ENCODE data around the gene FBXO47.
"Not testable (repeated sequence)": the region's sequence is repeated elsewhere in the genome, so short reads cannot be mapped to it uniquely, and the experiment has no call there.

FBXO47 gene

DNA sequence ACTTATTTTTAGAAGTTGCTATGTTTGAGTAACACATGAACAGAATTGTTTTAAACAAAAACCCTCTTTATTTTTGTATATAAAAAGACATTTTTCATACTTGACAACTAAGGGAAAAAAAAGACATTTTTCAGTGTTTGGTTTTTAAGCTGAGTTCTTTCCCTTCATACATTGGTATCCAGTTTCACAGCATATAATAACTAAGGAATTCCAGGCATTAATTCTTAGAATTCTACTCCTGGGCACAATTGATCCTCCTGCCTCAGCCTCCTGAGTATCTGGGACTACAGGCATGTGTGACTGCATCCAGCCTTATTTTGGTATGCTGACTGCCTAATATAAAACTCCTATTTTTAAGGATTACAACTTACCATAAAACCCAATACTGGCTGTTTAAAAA is 8.4 kb downstream of the FBXO47 start:
- no peak overlapping the region for H3K4me3 ChIP-seq (ENCODE audit: low read depth, low read length)
- TF ChIP-seq, protein P1, sequence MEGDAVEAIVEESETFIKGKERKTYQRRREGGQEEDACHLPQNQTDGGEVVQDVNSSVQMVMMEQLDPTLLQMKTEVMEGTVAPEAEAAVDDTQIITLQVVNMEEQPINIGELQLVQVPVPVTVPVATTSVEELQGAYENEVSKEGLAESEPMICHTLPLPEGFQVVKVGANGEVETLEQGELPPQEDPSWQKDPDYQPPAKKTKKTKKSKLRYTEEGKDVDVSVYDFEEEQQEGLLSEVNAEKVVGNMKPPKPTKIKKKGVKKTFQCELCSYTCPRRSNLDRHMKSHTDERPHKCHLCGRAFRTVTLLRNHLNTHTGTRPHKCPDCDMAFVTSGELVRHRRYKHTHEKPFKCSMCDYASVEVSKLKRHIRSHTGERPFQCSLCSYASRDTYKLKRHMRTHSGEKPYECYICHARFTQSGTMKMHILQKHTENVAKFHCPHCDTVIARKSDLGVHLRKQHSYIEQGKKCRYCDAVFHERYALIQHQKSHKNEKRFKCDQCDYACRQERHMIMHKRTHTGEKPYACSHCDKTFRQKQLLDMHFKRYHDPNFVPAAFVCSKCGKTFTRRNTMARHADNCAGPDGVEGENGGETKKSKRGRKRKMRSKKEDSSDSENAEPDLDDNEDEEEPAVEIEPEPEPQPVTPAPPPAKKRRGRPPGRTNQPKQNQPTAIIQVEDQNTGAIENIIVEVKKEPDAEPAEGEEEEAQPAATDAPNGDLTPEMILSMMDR (IDR thresholded peaks at IDR 0.05; ENCODE audit: borderline replicate concordance, insufficient read depth, low read depth, low read length): no peak

DNA sequence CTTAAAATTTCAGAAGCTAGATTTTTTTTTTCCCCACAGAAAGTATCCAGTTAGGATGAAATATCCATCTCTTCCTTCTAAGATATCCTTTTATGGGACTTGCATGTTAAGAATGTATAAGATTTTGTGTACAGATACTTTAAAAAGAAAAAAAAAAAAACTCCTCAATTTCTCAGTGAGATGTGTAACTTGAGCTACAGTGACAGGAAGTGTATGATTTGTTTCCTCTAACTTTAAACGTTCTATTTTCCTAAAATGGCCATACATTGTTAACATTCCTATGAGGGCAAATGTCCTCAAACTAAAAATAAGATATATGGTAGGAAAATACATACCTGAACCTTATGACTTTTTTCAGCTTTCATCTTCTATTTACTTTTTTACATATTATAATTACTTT is 8.9 kb downstream of the FBXO47 start:
- no peak overlapping the region for H3K4me3 ChIP-seq (ENCODE audit: low read depth, low read length)
- TF ChIP-seq, protein P1 (IDR thresholded peaks at IDR 0.05; ENCODE audit: borderline replicate concordance, insufficient read depth, low read depth, low read length): no peak

DNA sequence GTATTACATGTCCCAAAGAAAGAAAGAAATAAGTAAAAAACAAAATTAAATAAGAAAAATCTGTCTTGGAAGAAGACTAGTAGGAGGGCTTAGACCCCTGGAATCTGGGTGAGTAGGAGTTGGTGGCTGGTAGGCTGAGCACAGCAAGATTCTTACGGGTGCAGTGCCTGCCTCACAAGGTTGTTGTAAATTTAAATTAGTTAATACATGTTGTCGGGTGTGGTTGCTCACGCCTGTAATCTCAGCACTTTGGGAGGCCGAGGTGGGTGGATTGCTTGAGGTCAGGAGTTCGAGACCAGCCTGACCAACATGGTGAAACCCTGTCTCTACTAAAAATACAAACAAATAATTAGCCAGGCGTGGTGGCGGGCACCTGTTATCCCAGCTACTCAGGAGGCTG is 13.4 kb downstream of the FBXO47 start:
- H3K4me3 ChIP-seq (ENCODE audit: low read depth, low read length): not testable (repeated sequence)

DNA sequence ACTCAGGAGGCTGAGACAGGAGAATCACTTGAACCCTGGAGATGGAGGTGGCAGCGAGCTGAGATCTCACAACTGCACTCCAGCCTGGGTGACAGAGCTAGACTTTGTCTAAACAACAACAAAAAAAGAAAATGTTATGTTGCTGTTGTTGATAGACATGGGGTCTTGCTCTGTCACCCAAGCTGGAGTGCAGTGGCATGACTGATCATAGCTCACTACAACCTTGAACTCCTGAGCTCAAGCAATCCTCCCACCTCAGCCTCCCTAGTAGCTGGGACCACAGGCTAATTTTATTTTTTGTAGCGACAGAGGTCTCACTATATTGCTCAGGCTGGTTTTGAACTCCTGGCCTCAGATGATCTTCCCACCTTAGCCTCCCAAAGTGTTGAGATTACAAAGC is 20.0 kb downstream of the FBXO47 start:
- H3K4me3 ChIP-seq (ENCODE audit: low read depth, low read length): no peak overlapping the region
- TF ChIP-seq, protein P1 (IDR thresholded peaks at IDR 0.05; ENCODE audit: borderline replicate concordance, insufficient read depth, low read depth, low read length): no peak

DNA sequence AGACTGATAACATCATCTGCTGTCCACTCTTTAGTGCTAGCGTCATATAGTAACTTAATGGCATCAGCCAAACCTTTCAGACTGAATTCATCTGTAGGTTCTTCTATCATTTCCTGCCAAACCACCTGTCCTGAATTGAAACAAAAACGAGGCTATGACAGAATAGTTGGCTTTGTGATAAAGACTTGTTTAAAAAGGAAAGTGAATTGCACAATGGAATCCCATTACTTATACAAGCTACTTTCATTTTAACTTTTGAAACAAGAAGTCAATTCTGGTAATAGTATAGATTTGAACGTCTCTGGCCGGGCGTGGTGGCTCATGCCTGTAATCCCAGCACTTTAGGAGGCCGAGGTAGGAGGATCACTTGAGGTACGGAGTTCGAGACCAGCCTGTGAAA is 23.6 kb downstream of the FBXO47 start:
- TF ChIP-seq, protein P1 (IDR thresholded peaks at IDR 0.05; ENCODE audit: borderline replicate concordance, insufficient read depth, low read depth, low read length): no peak
- H3K4me3 ChIP-seq (ENCODE audit: low read depth, low read length): no peak overlapping the region

DNA sequence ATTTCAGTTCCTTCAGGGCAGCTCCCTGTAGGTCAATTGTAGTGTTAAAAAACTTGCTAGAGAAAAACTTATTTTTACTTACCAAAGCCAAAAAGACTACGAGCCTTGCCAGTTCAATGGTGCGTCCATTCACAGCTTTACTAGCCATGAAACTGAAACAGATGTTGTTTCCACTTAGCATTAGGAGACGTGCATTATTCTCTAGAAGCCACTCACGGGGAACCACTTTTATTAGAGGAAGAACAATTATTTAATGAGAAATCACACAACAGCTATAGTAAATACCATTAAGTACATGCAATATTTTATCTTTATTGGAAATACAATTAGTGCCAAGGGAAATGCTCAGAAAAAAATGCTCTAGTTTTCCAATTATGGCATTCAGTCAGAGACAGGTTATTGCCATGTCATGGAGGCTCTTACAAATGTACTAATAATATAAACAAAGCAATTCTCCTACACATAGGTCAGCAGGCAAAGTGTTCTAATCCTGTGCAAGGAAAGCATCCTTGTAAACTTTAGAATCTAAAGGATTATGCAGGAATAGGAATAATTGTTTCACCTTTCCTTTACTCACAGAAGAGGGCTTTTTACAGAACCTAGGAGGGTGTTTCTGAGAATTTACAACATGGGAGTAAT is 24.4 kb downstream of the FBXO47 start:
- H3K4me3 ChIP-seq (ENCODE audit: low read depth, low read length): no peak overlapping the region
- TF ChIP-seq, protein P1 (IDR thresholded peaks at IDR 0.05; ENCODE audit: borderline replicate concordance, insufficient read depth, low read depth, low read length): no peak

DNA sequence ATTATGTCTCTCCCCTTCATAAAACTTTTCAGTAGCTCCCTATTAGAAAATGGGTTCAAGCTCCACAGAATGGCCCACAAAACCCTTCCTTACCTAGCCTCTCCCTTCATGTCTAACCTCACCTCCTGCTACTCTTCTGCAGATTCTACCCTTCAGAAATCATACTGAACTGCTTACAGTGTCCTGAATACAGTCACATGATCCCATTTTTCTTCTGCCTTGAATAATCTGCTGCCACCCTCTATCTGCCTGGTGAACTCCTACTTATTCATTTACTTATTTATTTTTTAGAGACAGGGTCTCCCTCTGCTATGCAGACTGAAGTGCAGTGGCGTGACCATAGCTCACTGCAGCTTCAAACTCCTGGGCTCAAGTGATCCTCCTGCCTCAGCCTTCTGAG is 26.8 kb downstream of the FBXO47 start:
- H3K4me3 ChIP-seq (ENCODE audit: low read depth, low read length): no peak overlapping the region
- TF ChIP-seq, protein P1 (IDR thresholded peaks at IDR 0.05; ENCODE audit: borderline replicate concordance, insufficient read depth, low read depth, low read length): no peak

DNA sequence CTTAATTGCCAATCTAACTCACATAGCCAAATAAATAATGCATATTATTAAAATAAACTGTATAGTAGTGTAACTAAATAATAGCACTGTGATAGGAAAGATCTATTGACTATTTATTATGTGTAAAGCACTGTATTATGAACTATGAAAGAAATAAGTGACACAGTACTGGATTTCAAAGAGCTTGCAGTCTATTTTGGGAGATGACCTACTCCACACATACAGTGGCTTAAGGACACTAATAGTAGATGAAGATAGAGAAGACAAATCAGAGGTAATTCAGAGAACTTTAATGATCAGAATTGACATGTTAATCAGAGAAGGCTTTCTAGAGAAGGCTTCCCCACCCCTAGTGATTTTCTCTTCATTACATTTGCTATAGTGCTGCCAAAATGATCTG is 27.2 kb downstream of the FBXO47 start:
- TF ChIP-seq, protein P1 (IDR thresholded peaks at IDR 0.05; ENCODE audit: borderline replicate concordance, insufficient read depth, low read depth, low read length): no peak

DNA sequence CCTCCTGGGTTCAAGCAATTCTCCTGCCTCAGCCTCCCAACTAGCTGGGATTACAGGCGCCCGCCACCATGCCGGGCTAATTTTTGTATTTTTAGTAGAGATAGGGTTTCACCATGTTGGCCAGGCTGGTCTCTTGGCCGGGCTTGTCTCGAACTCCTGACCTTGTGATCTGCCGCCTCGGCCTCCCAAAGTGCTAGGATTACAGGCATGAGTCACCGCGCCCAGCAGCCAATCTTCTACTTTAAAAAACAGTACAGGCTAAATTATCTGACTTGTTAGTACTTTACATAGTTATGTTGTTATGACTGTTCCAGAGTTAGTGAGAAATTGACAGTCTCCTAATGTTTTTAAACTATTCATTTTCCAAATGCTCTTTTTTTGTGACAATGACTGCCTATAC is 33.2 kb downstream of the FBXO47 start:
- not testable (repeated sequence) for H3K4me3 ChIP-seq (ENCODE audit: low read depth, low read length)

More for the DNA sequence above, 27.2 kb downstream of the FBXO47 start:
- no peak overlapping the region for H3K4me3 ChIP-seq (ENCODE audit: low read depth, low read length)

DNA sequence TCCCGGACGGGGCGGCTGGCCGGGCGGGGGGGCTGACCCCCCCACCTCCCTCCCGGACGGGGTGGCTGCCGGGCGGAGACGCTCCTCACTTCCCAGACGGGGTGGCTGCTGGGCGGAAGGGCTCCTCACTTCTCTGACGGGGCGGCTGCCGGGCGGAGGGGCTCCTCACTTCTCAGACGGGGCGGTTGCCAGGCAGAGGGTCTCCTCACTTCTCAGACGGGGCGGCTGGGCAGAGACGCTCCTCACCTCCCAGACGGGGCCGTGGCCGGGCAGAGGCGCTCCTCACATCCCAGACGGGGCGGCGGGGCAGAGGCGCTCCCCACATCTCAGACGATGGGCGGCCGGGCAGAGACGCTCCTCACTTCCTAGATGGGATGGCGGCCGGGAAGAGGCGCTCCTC is 36.4 kb downstream of the FBXO47 start:
- H3K4me3 ChIP-seq (ENCODE audit: low read depth, low read length): not testable (repeated sequence)
